HTR-8/SVneo (cell line): ENCODE data around the gene ITGB2.

ENCODE experiments used
- DNase-seq: peaks from one replicate; pipeline ENCODE4 v3.0.0; 2011; ENCODE audit warnings: low spot score, mixed read lengths; ENCODE audit not compliant: insufficient read length
- FAIRE-seq: peaks from 2 replicates; lab custom pipeline; 2011; peaks lifted over from hg19 to GRCh38; lab: Jason Lieb, UNC

ITGB2 gene

DNA sequence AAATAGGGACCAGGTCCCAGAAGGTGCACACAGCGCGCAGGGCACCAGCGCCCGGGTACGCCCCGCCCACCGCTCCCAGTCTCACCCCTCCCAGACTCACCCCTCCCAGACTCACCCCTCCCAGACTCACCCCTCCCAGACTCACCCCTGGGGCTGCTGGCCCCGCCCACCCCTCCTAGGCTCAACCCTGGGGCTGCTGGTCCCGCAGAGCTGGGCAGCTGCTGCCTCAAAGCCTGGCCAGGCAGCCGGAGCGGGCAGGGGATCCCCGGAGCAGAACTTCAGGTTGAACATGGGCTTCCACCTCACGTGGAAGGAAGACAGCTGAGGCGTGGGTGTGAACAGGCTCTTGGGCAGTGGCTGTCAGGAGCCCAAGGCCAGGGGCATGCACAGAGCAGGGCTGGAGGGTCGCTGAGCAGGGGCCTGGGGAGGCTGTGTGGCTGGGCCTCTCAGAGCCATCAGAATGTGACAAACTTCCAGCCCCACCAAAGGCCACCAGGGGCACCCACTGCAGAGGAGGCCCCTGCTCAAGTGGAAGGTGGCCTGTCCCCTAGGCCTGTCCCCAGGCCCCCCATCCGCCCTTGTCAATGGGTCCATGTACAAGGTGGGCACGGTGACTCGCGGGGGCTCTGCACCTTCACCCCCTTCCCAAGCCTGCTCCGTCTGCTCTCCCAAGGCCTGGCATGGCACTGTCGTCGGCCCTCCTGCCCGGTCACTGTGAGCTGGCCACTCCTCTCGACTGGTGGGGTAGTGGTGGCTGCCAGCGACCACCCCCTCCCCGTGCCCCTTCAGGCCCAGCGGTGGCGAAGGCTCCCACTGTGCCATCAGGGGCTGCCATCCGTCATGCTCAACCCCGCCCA is 82.4 kb downstream of the ITGB2 start:
- peak; percentile 16 for FAIRE-seq
- no peak for DNase-seq

- FAIRE-seq: no peak
Observed at GRCh38 chr21:44837537-44837936, 83.2 kb downstream of the ITGB2 start.

GRCh38 chr21:44836666-44837471 is 83.8 kb downstream of the ITGB2 start:
- no peak for FAIRE-seq

More at GRCh38 chr21:44837537-44837936, 83.2 kb downstream of the ITGB2 start:
- no peak for DNase-seq

GRCh38 chr21:44836349-44836665 is 84.4 kb downstream of the ITGB2 start:
- no peak for FAIRE-seq
- no peak for DNase-seq

More at GRCh38 chr21:44836666-44837471, 83.8 kb downstream of the ITGB2 start:
- DNase-seq: peak; percentile 64
